Measurements from ENCODE around the gene FKBP15.
"Not testable (repeated sequence)": the region's sequence is repeated elsewhere in the genome, so short reads cannot be mapped to it uniquely, and the experiment has no call there.

Gene FKBP15

GRCh38 chr9:113154946-113155345 is 66.1 kb downstream of the FKBP15 start:
- Histone ChIP-seq H3K4me3 (ENCODE audit: low read length) (no peak overlapping the region), H3K36me3 (ENCODE audit: insufficient read depth, low read length) (no peaks in the 10 kb centered on the region), H3K9me3 (ENCODE audit: insufficient read depth, low read depth, low read length) (no peaks in the 10 kb centered on the region), H3K4me1 (ENCODE audit: insufficient read depth, low read length) (peaks cover 4% of the 10 kb centered on the region; the same call in 1 of the 2 replicates), H3K9ac (ENCODE audit: low read depth, low read length) (no peak overlapping the region), H3K27me3 (ENCODE audit: insufficient read depth, low read length) (peaks cover 17% of the 10 kb centered on the region), H3K27ac (ENCODE audit: low read depth, low read length) (no peak overlapping the region)
- 97% methylated on average over 2 of the region's 2 CpGs for WGBS

GRCh38 chr9:113154471-113154870 is 66.6 kb downstream of the FKBP15 start:
- no peak overlapping the region for H3K4me3 ChIP-seq (ENCODE audit: low read length)
- WGBS, result 93% methylated on average over 6 of the region's 6 CpGs
- peaks cover 4% of the 10 kb centered on the region; the same call in 1 of the 2 replicates for H3K4me1 ChIP-seq (ENCODE audit: insufficient read depth, low read length)
- H3K9ac ChIP-seq (ENCODE audit: low read depth, low read length), result no peak overlapping the region
- no peak overlapping the region for H3K27ac ChIP-seq (ENCODE audit: low read depth, low read length)
- no peaks in the 10 kb centered on the region for H3K36me3 ChIP-seq (ENCODE audit: insufficient read depth, low read length)
- no peaks in the 10 kb centered on the region for H3K9me3 ChIP-seq (ENCODE audit: insufficient read depth, low read depth, low read length)
- peaks cover 17% of the 10 kb centered on the region for H3K27me3 ChIP-seq (ENCODE audit: insufficient read depth, low read length)

DNA sequence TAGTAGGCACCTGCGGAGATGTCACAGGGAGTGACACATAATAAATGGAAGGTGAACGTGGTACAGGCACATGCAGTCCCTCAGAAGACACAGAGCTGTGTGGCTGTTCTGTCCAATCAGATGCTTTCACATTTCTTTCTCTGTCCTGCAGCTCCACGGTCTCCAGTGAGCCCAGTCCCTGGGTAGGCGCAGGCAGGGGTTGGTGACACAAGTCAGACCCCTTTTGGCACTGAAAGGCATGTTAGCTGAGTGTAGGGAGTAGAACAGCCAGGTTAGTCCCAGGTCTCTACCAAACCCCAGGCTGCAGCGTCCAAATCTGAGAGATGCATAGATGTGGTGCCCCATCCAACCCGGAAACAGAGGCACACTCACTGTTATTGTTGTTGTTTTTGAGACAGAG is 67.5 kb downstream of the FKBP15 start:
- H3K4me1 ChIP-seq (ENCODE audit: insufficient read depth, low read length), result peaks cover 4% of the 10 kb centered on the region; the same call in 1 of the 2 replicates
- H3K9ac ChIP-seq (ENCODE audit: low read depth, low read length), result no peak overlapping the region
- H3K27ac ChIP-seq (ENCODE audit: low read depth, low read length), result no peak overlapping the region
- H3K27me3 ChIP-seq (ENCODE audit: insufficient read depth, low read length), result peaks cover 17% of the 10 kb centered on the region
- H3K9me3 ChIP-seq (ENCODE audit: insufficient read depth, low read depth, low read length), result no peaks in the 10 kb centered on the region
- no peaks in the 10 kb centered on the region for H3K36me3 ChIP-seq (ENCODE audit: insufficient read depth, low read length)
- no peak overlapping the region for H3K4me3 ChIP-seq (ENCODE audit: low read length)
- 92% methylated on average over 6 of the region's 6 CpGs for WGBS

- Histone ChIP-seq H3K4me1 (ENCODE audit: insufficient read depth, low read length) (peaks cover 4% of the 10 kb centered on the region; the same call in 1 of the 2 replicates), H3K9me3 (ENCODE audit: insufficient read depth, low read depth, low read length) (no peaks in the 10 kb centered on the region), H3K36me3 (ENCODE audit: insufficient read depth, low read length) (no peaks in the 10 kb centered on the region), H3K27ac (ENCODE audit: low read depth, low read length) (no peak overlapping the region), H3K4me3 (ENCODE audit: low read length) (no peak overlapping the region), H3K9ac (ENCODE audit: low read depth, low read length) (no peak overlapping the region), H3K27me3 (ENCODE audit: insufficient read depth, low read length) (peaks cover 17% of the 10 kb centered on the region)
- WGBS, result 96% methylated on average over 3 of the region's 3 CpGs
Measured at GRCh38 chr9:113152699-113153098, 68.4 kb downstream of the FKBP15 start.

DNA sequence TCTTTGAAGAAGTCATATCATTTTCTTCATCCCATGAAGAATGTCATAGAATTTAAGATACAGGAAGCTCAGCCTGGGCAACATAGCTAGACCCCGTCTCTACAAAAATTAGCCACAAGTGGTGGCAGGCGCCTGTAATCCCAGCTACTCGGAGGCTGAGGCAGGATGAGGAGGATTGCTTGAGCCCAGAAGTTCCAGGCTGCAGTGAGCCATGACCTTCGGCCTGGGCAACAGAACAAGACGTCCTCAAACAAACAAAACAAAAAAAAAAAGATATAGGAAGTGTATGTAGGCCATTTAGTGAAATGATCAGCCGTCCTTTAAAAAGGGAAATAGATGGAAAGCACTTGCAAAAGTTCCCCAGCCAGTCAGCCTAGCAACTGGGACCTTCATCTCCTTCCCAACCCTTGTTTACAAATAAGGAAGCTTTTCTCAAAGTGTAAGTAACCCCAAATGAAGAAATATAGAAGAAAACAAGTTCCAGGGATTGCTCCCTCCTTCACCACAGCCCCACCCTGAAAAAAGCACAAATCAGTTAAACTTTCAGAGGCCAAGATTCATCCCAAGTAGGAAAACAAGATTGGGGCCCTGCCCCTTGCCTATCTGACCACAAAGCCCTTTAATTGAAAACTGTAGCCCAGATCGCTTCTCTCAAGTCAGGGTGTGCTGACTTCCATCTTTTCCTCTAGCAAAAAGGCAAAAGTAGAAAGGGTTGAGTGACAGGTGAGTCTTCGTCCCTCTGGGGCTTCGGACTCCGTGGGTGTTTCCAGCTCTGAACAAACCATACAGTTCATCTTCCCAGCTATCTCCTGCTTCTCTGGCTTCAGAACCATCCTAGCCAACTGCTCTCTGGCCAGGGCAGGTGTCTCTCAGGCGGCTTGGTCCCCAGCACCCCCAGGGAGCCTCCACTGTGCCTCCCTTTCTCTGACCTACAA is 69.1 kb downstream of the FKBP15 start:
- H3K4me1 ChIP-seq (ENCODE audit: insufficient read depth, low read length), result peaks cover 4% of the 10 kb centered on the region; the same call in 1 of the 2 replicates
- peak overlapping the region; percentile 87 for H3K4me3 ChIP-seq (ENCODE audit: low read length)
- H3K27ac ChIP-seq (ENCODE audit: low read depth, low read length), result no peak overlapping the region
- H3K9ac ChIP-seq (ENCODE audit: low read depth, low read length), result no peak overlapping the region
- WGBS, result 90% methylated on average over 10 of the region's 11 CpGs
- no peaks in the 10 kb centered on the region for H3K9me3 ChIP-seq (ENCODE audit: insufficient read depth, low read depth, low read length)
- peaks cover 17% of the 10 kb centered on the region for H3K27me3 ChIP-seq (ENCODE audit: insufficient read depth, low read length)
- no peaks in the 10 kb centered on the region for H3K36me3 ChIP-seq (ENCODE audit: insufficient read depth, low read length)

GRCh38 chr9:113150670-113151611 is 70.1 kb downstream of the FKBP15 start, which contains the start of gene SLC31A2:
Gene SLC31A2 (plus strand): TSS chr9:113151007. CDS start chr9:113151075, 68 bp downstream.
- 1% methylated on average over 86 of the region's 87 CpGs for WGBS
- Histone ChIP-seq H3K27ac (ENCODE audit: low read depth, low read length) (no peak within 1 kb of the TSS), H3K36me3 (ENCODE audit: insufficient read depth, low read length) (no peaks in the 10 kb centered on the region), H3K9ac (ENCODE audit: low read depth, low read length) (peak within 1 kb of the TSS; percentile 27; the same call in 1 of the 2 replicates), H3K27me3 (ENCODE audit: insufficient read depth, low read length) (peaks cover 17% of the 10 kb centered on the region), H3K4me1 (ENCODE audit: insufficient read depth, low read length) (0 out of 2 replicates have a peak, but pooled peaks cover 4% of the 10 kb centered on the region), H3K9me3 (ENCODE audit: insufficient read depth, low read depth, low read length) (no peaks in the 10 kb centered on the region), H3K4me3 (ENCODE audit: low read length) (peak within 1 kb of the TSS; percentile 87)

- not testable (repeated sequence) for H3K9ac ChIP-seq (ENCODE audit: low read depth, low read length); H3K27ac ChIP-seq (ENCODE audit: low read depth, low read length); H3K4me1 ChIP-seq (ENCODE audit: insufficient read depth, low read length); H3K36me3 ChIP-seq (ENCODE audit: insufficient read depth, low read length); H3K4me3 ChIP-seq (ENCODE audit: low read length); H3K9me3 ChIP-seq (ENCODE audit: insufficient read depth, low read depth, low read length)
- WGBS, result 93% methylated on average over 10 of the region's 10 CpGs
- H3K27me3 ChIP-seq (ENCODE audit: insufficient read depth, low read length), result peaks cover 17% of the 10 kb centered on the region
Measured at GRCh38 chr9:113149561-113149960, 71.5 kb downstream of the FKBP15 start.

- Histone ChIP-seq H3K4me3 (ENCODE audit: low read length) (no peak overlapping the region), H3K36me3 (ENCODE audit: insufficient read depth, low read length) (no peaks in the 10 kb centered on the region), H3K4me1 (ENCODE audit: insufficient read depth, low read length) (0 out of 2 replicates have a peak, but pooled peaks cover 4% of the 10 kb centered on the region), H3K27me3 (ENCODE audit: insufficient read depth, low read length) (peaks cover 17% of the 10 kb centered on the region), H3K9me3 (ENCODE audit: insufficient read depth, low read depth, low read length) (no peaks in the 10 kb centered on the region), H3K27ac (ENCODE audit: low read depth, low read length) (no peak overlapping the region), H3K9ac (ENCODE audit: low read depth, low read length) (no peak overlapping the region)
- 92% methylated on average over 8 of the region's 8 CpGs for WGBS
Measured at GRCh38 chr9:113148781-113149510, 72.1 kb downstream of the FKBP15 start.

DNA sequence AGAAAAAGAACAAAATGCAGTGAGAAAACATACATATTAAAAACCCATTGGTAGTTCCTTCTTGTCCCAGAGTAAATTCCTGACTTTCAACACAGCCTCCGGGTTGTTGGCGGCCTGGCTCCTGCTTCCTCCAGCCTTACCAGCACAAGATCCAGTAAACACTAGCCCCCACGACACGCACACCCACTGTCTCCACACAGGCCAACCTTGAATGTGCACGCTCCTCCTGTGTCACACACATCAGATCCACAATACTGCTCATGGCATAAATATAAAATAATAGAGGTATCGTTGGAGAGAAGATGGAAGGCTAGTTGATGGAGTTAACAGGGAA is 72.7 kb downstream of the FKBP15 start:
- no peak overlapping the region for H3K4me3 ChIP-seq (ENCODE audit: low read length)
- no peak overlapping the region for H3K9ac ChIP-seq (ENCODE audit: low read depth, low read length)
- 0 out of 2 replicates have a peak, but pooled peaks cover 4% of the 10 kb centered on the region for H3K4me1 ChIP-seq (ENCODE audit: insufficient read depth, low read length)
- H3K9me3 ChIP-seq (ENCODE audit: insufficient read depth, low read depth, low read length), result no peaks in the 10 kb centered on the region
- H3K27ac ChIP-seq (ENCODE audit: low read depth, low read length), result no peak overlapping the region
- 91% methylated on average over 4 of the region's 6 CpGs for WGBS
- H3K27me3 ChIP-seq (ENCODE audit: insufficient read depth, low read length), result peaks cover 17% of the 10 kb centered on the region
- H3K36me3 ChIP-seq (ENCODE audit: insufficient read depth, low read length), result no peaks in the 10 kb centered on the region

GRCh38 chr9:113143432-113144227 is 77.4 kb downstream of the FKBP15 start:
- peaks cover 2% of the 10 kb centered on the region; the same call in 1 of the 2 replicates for H3K9me3 ChIP-seq (ENCODE audit: insufficient read depth, low read depth, low read length)
- no peaks in the 10 kb centered on the region for H3K36me3 ChIP-seq (ENCODE audit: insufficient read depth, low read length)
- no peak overlapping the region for H3K27ac ChIP-seq (ENCODE audit: low read depth, low read length)
- H3K9ac ChIP-seq (ENCODE audit: low read depth, low read length), result no peak overlapping the region
- H3K4me3 ChIP-seq (ENCODE audit: low read length), result no peak overlapping the region
- no peaks in the 10 kb centered on the region for H3K27me3 ChIP-seq (ENCODE audit: insufficient read depth, low read length)
- WGBS, result 87% methylated on average over 5 of the region's 5 CpGs
- no peaks in the 10 kb centered on the region for H3K4me1 ChIP-seq (ENCODE audit: insufficient read depth, low read length)
